WTC11 (cell line): ENCODE measurements around the gene SNX32. TPM values are rescaled to one million over a fixed set of nuclear protein-coding genes. Genes with fewer than 3 reads are reported as not detected.

Source experiments
- ATAC-seq: fragments of 200-7000 bp; cut with Tn5 transposase; 2 replicates; pipeline ENCODE4 v1.10.0; 2021; ENCODE audit warnings: mild to moderate bottlenecking, moderate library complexity
- CTCF ChIA-PET: fragments of 300-600 bp; sonication (Branson Sonifier 250); formaldehyde crosslinking; loops from one replicate; lab custom pipeline; 2021; ENCODE audit warnings: antibody characterized with exemption; lab: Charles Lee
- POLR2A ChIA-PET: fragments of 350-600 bp; sonication (Branson Sonifier 250); formaldehyde crosslinking; loops from one replicate; lab custom pipeline; 2021; ENCODE audit warnings: antibody characterized with exemption; lab: Charles Lee
- DNase-seq: peaks from one replicate; pipeline ENCODE4 v3.0.0; 2021; ENCODE audit warnings: low spot score
- H3K27ac Mint-ChIP-seq: 2 replicates; pipeline ENCODE4 v1.8.0; 2021; ENCODE audit warnings: mixed read lengths
- H3K27me3 Mint-ChIP-seq: 2 replicates; pipeline ENCODE4 v1.8.0; 2021; ENCODE audit warnings: low read depth, mild to moderate bottlenecking, moderate library complexity, mixed read lengths
- H3K36me3 Mint-ChIP-seq: 2 replicates; pipeline ENCODE4 v1.8.0; 2021; ENCODE audit warnings: mixed read lengths
- H3K4me1 Mint-ChIP-seq: 2 replicates; pipeline ENCODE4 v1.8.0; 2022; ENCODE audit warnings: mixed read lengths
- H3K4me3 Mint-ChIP-seq: 2 replicates; pipeline ENCODE4 v1.8.0; 2021; ENCODE audit warnings: mild to moderate bottlenecking, moderate library complexity, mixed read lengths
- H3K9me3 Mint-ChIP-seq: 2 replicates; pipeline ENCODE4 v1.8.0; 2021; ENCODE audit warnings: mixed read lengths
- ETV6 ChIP-seq: sonication (generic); formaldehyde crosslinking; IDR thresholded peaks from 2 replicates; pipeline ENCODE4 v1.8.1; 2022; ENCODE audit warnings: mild to moderate bottlenecking, missing genetic modification reagents
- FOXK1 ChIP-seq: sonication (generic); formaldehyde crosslinking; IDR thresholded peaks from 2 replicates; pipeline ENCODE4 v1.8.0; 2022; ENCODE audit warnings: mild to moderate bottlenecking, moderate library complexity, missing genetic modification reagents
- FOXP1 ChIP-seq: sonication (generic); formaldehyde crosslinking; IDR thresholded peaks from 2 replicates; pipeline ENCODE4 v1.8.0; 2022; ENCODE audit warnings: missing genetic modification reagents, mild to moderate bottlenecking, moderate library complexity, borderline replicate concordance
- GABPB1 ChIP-seq: sonication (generic); formaldehyde crosslinking; IDR thresholded peaks from 2 replicates; pipeline ENCODE4 v1.8.1; 2023; ENCODE audit warnings: mild to moderate bottlenecking, missing genetic modification reagents
- JAZF1 ChIP-seq: fragments of 250-450 bp; sonication (Bioruptor Pico); IDR thresholded peaks from 2 replicates; pipeline ENCODE4 v1.9.0; 2021; ENCODE audit warnings: moderate library complexity, mild to moderate bottlenecking, inconsistent platforms
- NFATC4 ChIP-seq: fragments of 250-450 bp; sonication (Bioruptor Pico); IDR thresholded peaks from 2 replicates; pipeline ENCODE4 v1.9.0; 2021; ENCODE audit warnings: mild to moderate bottlenecking
- PRRX2 ChIP-seq: fragments of 250-450 bp; sonication (Bioruptor Pico); IDR thresholded peaks from 2 replicates; pipeline ENCODE4 v1.8.0; 2021; ENCODE audit warnings: mild to moderate bottlenecking
- RELA ChIP-seq: sonication (generic); formaldehyde crosslinking; IDR thresholded peaks from 2 replicates; pipeline ENCODE4 v1.8.1; 2022; ENCODE audit warnings: missing genetic modification reagents, mild to moderate bottlenecking, borderline replicate concordance
- SOX15 ChIP-seq: fragments of 250-450 bp; sonication (Bioruptor Pico); IDR thresholded peaks from 2 replicates; pipeline ENCODE4 v1.9.0; 2021; ENCODE audit warnings: mild to moderate bottlenecking
- ZNF121 ChIP-seq: sonication (generic); formaldehyde crosslinking; IDR thresholded peaks from 2 replicates; pipeline ENCODE4 v1.8.0; 2023; ENCODE audit warnings: missing genetic modification reagents
- ZNF317 ChIP-seq: sonication (generic); formaldehyde crosslinking; IDR thresholded peaks from 2 replicates; pipeline ENCODE4 v1.8.1; 2023; ENCODE audit warnings: low read depth, mild to moderate bottlenecking, moderate library complexity, missing genetic modification reagents, borderline replicate concordance
- ZNF532 ChIP-seq: fragments of 250-450 bp; sonication (Bioruptor Pico); IDR thresholded peaks from 2 replicates; pipeline ENCODE4 v1.9.0; 2021; ENCODE audit warnings: mild to moderate bottlenecking, borderline replicate concordance
- ZSCAN18 ChIP-seq: fragments of 250-450 bp; sonication (Bioruptor Pico); IDR thresholded peaks from 2 replicates; pipeline ENCODE4 v2.1.2; 2022; ENCODE audit warnings: mild to moderate bottlenecking, moderate library complexity
- total RNA-seq: library from RNA; stranded (reverse); gene quantifications from 3 replicates; pipeline ENCODE4 v1.2.3, GENCODE V29; 2021
- TF ChIP-seq, protein P1 (sequence below): fragments of 250-450 bp; sonication (Bioruptor Pico); IDR thresholded peaks from 2 replicates; pipeline ENCODE4 v1.9.0; 2021; ENCODE audit warnings: moderate library complexity, mild to moderate bottlenecking, inconsistent platforms, borderline replicate concordance
- TF ChIP-seq, protein P2 (sequence below): sonication (generic); formaldehyde crosslinking; IDR thresholded peaks from 2 replicates; pipeline ENCODE4 v1.8.1; 2023; ENCODE audit warnings: mild to moderate bottlenecking, moderate library complexity, missing genetic modification reagents

SNX32 gene
- total RNA-seq, 1 experiment from 2014 or later: 2.9 TPM

- Mint-ChIP-seq H3K9me3 (no peaks in the 10 kb centered on the region), H3K27ac (no peak overlapping the region), H3K27me3 (peaks cover 52% of the 10 kb centered on the region)
- DNase-seq (no peak), ATAC-seq (no peak)
- CTCF ChIA-PET: interaction anchor here (1.1 to 16.6 kb wide), 7 partner anchors 10 to 91 kb away, joined by 3 to 539 read pairs (median 4); partner anchors contain the start of genes CCDC85B, CFL1, FIBP and MUS81
- TF ChIP-seq RELA (CRISPR knock-in tag) (no peak), GABPB1 (no peak)
- TF ChIP-seq, all 79 proteins: peak for 0
- 0 out of 2 replicates have a peak overlapping the region, but pooled peaks have one; percentile 8 for H3K4me3 Mint-ChIP-seq
- POLR2A ChIA-PET: interaction anchor here (0.8 to 2.2 kb wide), 5 partner anchors 9 to 18 kb away, joined by 3 to 26 read pairs (median 4); partner anchors contain the start of genes CFL1, FIBP and MUS81
- no peaks in the 10 kb centered on the region for H3K36me3 Mint-ChIP-seq
- peaks cover 10% of the 10 kb centered on the region for H3K4me1 Mint-ChIP-seq
These were observed 37.2 kb downstream of the SNX32 start for GRCh38 chr11:65870706-65871681.

DNA sequence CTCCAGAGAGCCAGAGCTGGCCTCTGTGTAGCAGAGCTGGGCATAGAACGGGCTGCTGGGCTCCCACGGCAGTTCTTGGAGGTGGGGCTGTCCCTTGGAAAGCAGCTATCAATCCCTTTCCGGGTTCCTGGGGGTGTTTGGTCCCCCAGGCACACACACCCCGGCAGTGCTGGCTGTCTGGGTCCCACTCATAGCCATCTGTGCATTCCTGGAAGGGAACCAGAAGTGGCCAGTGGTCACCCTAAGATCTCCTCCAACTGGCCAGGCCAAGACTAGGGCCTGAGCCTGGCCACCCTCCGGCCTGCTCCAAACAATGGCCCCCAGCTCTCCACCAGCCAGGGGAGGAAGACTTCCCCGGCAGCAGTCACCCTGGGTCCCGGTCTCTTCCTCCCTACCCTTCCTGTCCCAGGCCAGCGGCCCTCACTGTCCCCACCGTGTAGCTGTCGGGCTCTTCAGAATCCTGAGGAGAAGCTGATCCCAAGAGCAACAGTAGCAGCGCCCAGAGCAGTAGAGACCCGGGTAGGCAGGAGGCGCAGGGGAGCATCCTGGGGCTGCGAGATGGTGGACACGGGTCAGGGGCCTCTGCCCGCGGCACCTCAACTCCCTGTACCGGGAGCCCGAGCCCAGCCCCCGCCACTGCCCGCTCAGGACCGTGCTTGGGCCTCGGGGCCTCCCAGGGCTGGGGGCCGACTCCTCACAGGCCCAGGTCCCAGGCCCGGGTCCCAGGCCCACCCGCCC is 38.2 kb downstream of the SNX32 start:
- ChIA-PET CTCF (interaction anchor here (0.9 to 16.6 kb wide), 9 partner anchors 9 to 152 kb away, joined by 3 to 539 read pairs (median 3); partner anchors contain the start of genes CCDC85B, CFL1, FIBP and MUS81), POLR2A (interaction anchor here (0.5 to 2.2 kb wide), 7 partner anchors 10 to 55 kb away, joined by 3 to 26 read pairs (median 4); partner anchors contain the start of genes CFL1, FIBP and MUS81)
- Mint-ChIP-seq H3K9me3 (no peaks in the 10 kb centered on the region), H3K36me3 (no peaks in the 10 kb centered on the region), H3K4me1 (peaks cover 10% of the 10 kb centered on the region), H3K27ac (no peak overlapping the region; the same call in 1 of the 2 replicates), H3K4me3 (peak overlapping the region; percentile 64), H3K27me3 (peaks cover 57% of the 10 kb centered on the region)
- TF ChIP-seq JAZF1 (CRISPR knock-in tag) (no peak), SOX15 (CRISPR knock-in tag) (no peak), FOXP1 (CRISPR knock-in tag) (0 out of 2 replicates have a peak, but pooled peaks have one; percentile 42), ETV6 (CRISPR knock-in tag) (no peak), ZSCAN18 (no peak), ZNF121 (CRISPR knock-in tag) (no peak), PRRX2 (no peak)
- TF ChIP-seq, protein P1, sequence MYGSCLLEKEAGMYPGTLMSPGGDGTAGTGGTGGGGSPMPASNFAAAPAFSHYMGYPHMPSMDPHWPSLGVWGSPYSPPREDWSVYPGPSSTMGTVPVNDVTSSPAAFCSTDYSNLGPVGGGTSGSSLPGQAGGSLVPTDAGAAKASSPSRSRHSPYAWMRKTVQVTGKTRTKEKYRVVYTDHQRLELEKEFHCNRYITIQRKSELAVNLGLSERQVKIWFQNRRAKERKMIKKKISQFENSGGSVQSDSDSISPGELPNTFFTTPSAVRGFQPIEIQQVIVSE: no peak
- peak; percentile 7 for ATAC-seq
- DNase-seq: peak; percentile 56

GRCh38 chr11:65872586-65873317 is 39.0 kb downstream of the SNX32 start, which contains the start of gene EFEMP2:
EFEMP2 (minus strand) TSS chr11:65872800; CDS start chr11:65872354, 446 bp downstream.
- ATAC-seq: no peak
- no peak for TF ChIP-seq ZNF317 (CRISPR knock-in tag)
- no peak for TF ChIP-seq FOXK1 (CRISPR knock-in tag)
- TF ChIP-seq, protein P2, sequence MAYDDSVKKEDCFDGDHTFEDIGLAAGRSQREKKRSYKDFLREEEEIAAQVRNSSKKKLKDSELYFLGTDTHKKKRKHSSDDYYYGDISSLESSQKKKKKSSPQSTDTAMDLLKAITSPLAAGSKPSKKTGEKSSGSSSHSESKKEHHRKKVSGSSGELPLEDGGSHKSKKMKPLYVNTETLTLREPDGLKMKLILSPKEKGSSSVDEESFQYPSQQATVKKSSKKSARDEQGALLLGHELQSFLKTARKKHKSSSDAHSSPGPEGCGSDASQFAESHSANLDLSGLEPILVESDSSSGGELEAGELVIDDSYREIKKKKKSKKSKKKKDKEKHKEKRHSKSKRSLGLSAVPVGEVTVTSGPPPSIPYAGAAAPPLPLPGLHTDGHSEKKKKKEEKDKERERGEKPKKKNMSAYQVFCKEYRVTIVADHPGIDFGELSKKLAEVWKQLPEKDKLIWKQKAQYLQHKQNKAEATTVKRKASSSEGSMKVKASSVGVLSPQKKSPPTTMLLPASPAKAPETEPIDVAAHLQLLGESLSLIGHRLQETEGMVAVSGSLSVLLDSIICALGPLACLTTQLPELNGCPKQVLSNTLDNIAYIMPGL (CRISPR knock-in tag): peak; percentile 56; the same call in 1 of the 2 replicates
- TF ChIP-seq NFATC4 (CRISPR knock-in tag): no peak
- TF ChIP-seq ZNF532 (CRISPR knock-in tag): no peak
- peak within 1 kb of the TSS; percentile 88 for H3K4me3 Mint-ChIP-seq
- no peaks in the 10 kb centered on the region for H3K9me3 Mint-ChIP-seq
- peaks cover 6% of the 10 kb centered on the region; the same call in 1 of the 2 replicates for H3K4me1 Mint-ChIP-seq
- peaks cover 60% of the 10 kb centered on the region for H3K27me3 Mint-ChIP-seq
- no peak for DNase-seq
- no peak within 1 kb of the TSS; the same call in 1 of the 2 replicates for H3K27ac Mint-ChIP-seq
- ChIA-PET CTCF (interaction anchor here (0.9 to 16.6 kb wide), 6 partner anchors 13 to 153 kb away, joined by 3 to 539 read pairs (median 4); partner anchors contain the start of genes CCDC85B, CFL1, FIBP and MUS81), POLR2A (interaction anchor here (0.5 to 2.2 kb wide), 5 partner anchors 11 to 55 kb away, joined by 3 to 26 read pairs (median 5); partner anchors contain the start of genes CFL1, FIBP and MUS81)
- H3K36me3 Mint-ChIP-seq: no peaks in the 10 kb centered on the region
